ENCODE data around the gene SERPINB11. TPM values are rescaled to one million over a fixed set of nuclear protein-coding genes. Genes with fewer than 3 reads are reported as not detected.

The SERPINB11 gene
- total RNA-seq, 2 experiments from 2014 or later = not detected

GRCh38 chr18:63676526-63677323 lies 26.0 kb upstream of the SERPINB11 start:
- Histone ChIP-seq H3K4me3 (ENCODE audit: low read depth, low read length, poor library complexity, severe bottlenecking) (no peak overlapping the region), H3K9me2 (ENCODE audit: insufficient read depth, low read length) (no peaks in the 10 kb centered on the region), H4K20me1 (ENCODE audit: insufficient read depth, low read length) (no peaks in the 10 kb centered on the region), H3K79me2 (ENCODE audit: insufficient read depth, low read depth, low read length) (no peaks in the 10 kb centered on the region), H2AFZ (ENCODE audit: low read length) (no peak overlapping the region), H3K4me2 (ENCODE audit: low read length) (no peak overlapping the region), H3K9me3 (ENCODE audit: low read length) (no peaks in the 10 kb centered on the region), H3K4me1 (ENCODE audit: insufficient read depth, low read length, poor library complexity, severe bottlenecking) (no peaks in the 10 kb centered on the region), H3K27ac (ENCODE audit: low read depth, low read length, poor library complexity, severe bottlenecking) (no peak overlapping the region), H3K36me3 (ENCODE audit: insufficient read depth, low read length) (no peaks in the 10 kb centered on the region)
- ChIA-PET CTCF (ENCODE audit: unreplicated experiment) (no interaction called here), POLR2A (interaction anchor here (0.6 kb wide), 1 partner anchor 113 kb away, joined by 5 read pairs; no protein-coding TSS in a partner anchor)
- no TSS peak for BruUV-seq (replicated peaks)
- intact Hi-C loops (cut with micrococcal nuclease; ENCODE audit: unreplicated experiment) = no loop called here
- peak; percentile 2 for DNase-seq (ENCODE audit: low spot score)
- TF ChIP-seq EZH2phosphoT487 (IDR thresholded peaks at IDR 0.05; ENCODE audit: borderline replicate concordance, low read depth, low read length) (no peak), CTCF (conservative IDR thresholded peaks at IDR 0.05; ENCODE audit: low read length) (peak; percentile 58)

- H2AFZ ChIP-seq (ENCODE audit: low read length) = no peak overlapping the region
- ChIA-PET POLR2A (interaction anchor here (0.6 to 0.7 kb wide), 2 partner anchors 112 to 857 kb away, joined by 3 to 5 read pairs; no protein-coding TSS in a partner anchor), CTCF (ENCODE audit: unreplicated experiment) (no interaction called here)
- H3K9me2 ChIP-seq (ENCODE audit: insufficient read depth, low read length) = no peaks in the 10 kb centered on the region
- no peaks in the 10 kb centered on the region for H4K20me1 ChIP-seq (ENCODE audit: insufficient read depth, low read length)
- intact Hi-C loops (cut with micrococcal nuclease; ENCODE audit: unreplicated experiment) = no loop called here
- no peak overlapping the region for H3K4me2 ChIP-seq (ENCODE audit: low read length)
- no peaks in the 10 kb centered on the region for H3K36me3 ChIP-seq (ENCODE audit: insufficient read depth, low read length)
- no peak for DNase-seq (ENCODE audit: low spot score)
- H3K27ac ChIP-seq (ENCODE audit: low read depth, low read length, poor library complexity, severe bottlenecking) = no peak overlapping the region
- TF ChIP-seq CTCF (conservative IDR thresholded peaks at IDR 0.05; ENCODE audit: low read length) (no peak), EZH2phosphoT487 (IDR thresholded peaks at IDR 0.05; ENCODE audit: borderline replicate concordance, low read depth, low read length) (no peak)
- H3K9me3 ChIP-seq (ENCODE audit: low read length) = no peaks in the 10 kb centered on the region
- no peaks in the 10 kb centered on the region for H3K4me1 ChIP-seq (ENCODE audit: insufficient read depth, low read length, poor library complexity, severe bottlenecking)
- no peak overlapping the region for H3K4me3 ChIP-seq (ENCODE audit: low read depth, low read length, poor library complexity, severe bottlenecking)
- H3K79me2 ChIP-seq (ENCODE audit: insufficient read depth, low read depth, low read length) = no peaks in the 10 kb centered on the region
- no TSS peak for BruUV-seq (replicated peaks)
Observed at GRCh38 chr18:63677500-63678225, 25.1 kb upstream of the SERPINB11 start.

All from OCI-LY7 (cell line).